ENCODE data around the gene SYNGR1.
"Not testable (repeated sequence)": the region's sequence is repeated elsewhere in the genome, so short reads cannot be mapped to it uniquely, and the experiment has no call there.

The SYNGR1 gene

GRCh38 chr22:39409516-39410029, 59.8 kb downstream of the SYNGR1 start:
- Histone ChIP-seq H3K36me3 (ENCODE audit: insufficient read depth, low read length) (no peaks in the 10 kb centered on the region), H3K9me3 (ENCODE audit: control insufficient read depth, insufficient read depth, low read length) (no peaks in the 10 kb centered on the region), H3K9ac (ENCODE audit: low read depth, low read length) (no peak overlapping the region), H3K4me1 (ENCODE audit: insufficient read depth, low read length) (no peaks in the 10 kb centered on the region)

DNA sequence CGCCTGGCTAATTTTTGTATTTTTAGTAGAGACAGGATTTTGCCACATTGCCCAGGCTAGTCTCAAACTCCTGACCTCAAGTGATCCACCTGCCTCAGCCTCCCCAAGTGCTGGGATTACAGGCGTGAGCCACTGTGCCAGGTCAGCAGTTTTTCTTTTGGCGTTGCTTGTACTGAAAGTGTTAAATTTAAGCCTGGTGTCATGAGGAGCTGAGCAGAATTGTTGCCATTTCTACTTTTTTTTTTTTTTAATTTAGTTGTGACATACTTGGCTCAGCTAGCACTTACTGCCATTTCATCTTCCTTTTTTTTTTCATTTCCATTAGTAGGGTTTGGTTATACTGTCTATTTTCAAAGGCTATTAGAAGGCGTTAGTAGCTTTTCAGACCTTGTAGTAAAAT, 60.5 kb downstream of the SYNGR1 start:
- H3K4me1 ChIP-seq (ENCODE audit: insufficient read depth, low read length) = no peaks in the 10 kb centered on the region
- H3K9me3 ChIP-seq (ENCODE audit: control insufficient read depth, insufficient read depth, low read length) = no peaks in the 10 kb centered on the region
- no peaks in the 10 kb centered on the region for H3K36me3 ChIP-seq (ENCODE audit: insufficient read depth, low read length)
- no peak overlapping the region for H3K9ac ChIP-seq (ENCODE audit: low read depth, low read length)

GRCh38 chr22:39411828-39412365, 62.1 kb downstream of the SYNGR1 start:
- H3K9ac ChIP-seq (ENCODE audit: low read depth, low read length); H3K9me3 ChIP-seq (ENCODE audit: control insufficient read depth, insufficient read depth, low read length); H3K4me1 ChIP-seq (ENCODE audit: insufficient read depth, low read length); H3K36me3 ChIP-seq (ENCODE audit: insufficient read depth, low read length): not testable (repeated sequence)

DNA sequence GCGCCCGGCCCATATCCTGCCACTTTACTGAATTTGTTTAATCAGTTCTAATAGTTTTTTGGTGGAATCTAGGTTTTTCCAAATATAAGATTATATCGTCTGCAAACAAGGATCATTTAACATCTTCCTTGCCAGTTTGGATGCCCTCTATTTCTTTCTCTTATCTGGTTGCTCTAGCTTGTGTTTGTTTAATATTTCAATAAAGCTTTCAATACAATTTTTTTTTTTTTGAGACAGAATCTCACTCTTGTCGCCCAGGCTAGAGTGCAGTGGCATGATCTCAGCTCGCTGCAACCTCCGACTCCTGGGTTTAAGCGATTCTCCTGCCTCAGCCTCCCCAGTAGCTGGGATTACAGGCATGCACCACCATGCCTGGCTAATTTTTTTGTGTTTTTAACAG, 63.4 kb downstream of the SYNGR1 start:
- H3K9me3 ChIP-seq (ENCODE audit: control insufficient read depth, insufficient read depth, low read length); H3K9ac ChIP-seq (ENCODE audit: low read depth, low read length); H3K4me1 ChIP-seq (ENCODE audit: insufficient read depth, low read length); H3K36me3 ChIP-seq (ENCODE audit: insufficient read depth, low read length): not testable (repeated sequence)

GRCh38 chr22:39414377-39414776, 64.6 kb downstream of the SYNGR1 start:
- no peaks in the 10 kb centered on the region for H3K9me3 ChIP-seq (ENCODE audit: control insufficient read depth, insufficient read depth, low read length)
- no peak overlapping the region for H3K9ac ChIP-seq (ENCODE audit: low read depth, low read length)
- H3K4me1 ChIP-seq (ENCODE audit: insufficient read depth, low read length) = no peaks in the 10 kb centered on the region
- peaks cover 9% of the 10 kb centered on the region for H3K36me3 ChIP-seq (ENCODE audit: insufficient read depth, low read length)

DNA sequence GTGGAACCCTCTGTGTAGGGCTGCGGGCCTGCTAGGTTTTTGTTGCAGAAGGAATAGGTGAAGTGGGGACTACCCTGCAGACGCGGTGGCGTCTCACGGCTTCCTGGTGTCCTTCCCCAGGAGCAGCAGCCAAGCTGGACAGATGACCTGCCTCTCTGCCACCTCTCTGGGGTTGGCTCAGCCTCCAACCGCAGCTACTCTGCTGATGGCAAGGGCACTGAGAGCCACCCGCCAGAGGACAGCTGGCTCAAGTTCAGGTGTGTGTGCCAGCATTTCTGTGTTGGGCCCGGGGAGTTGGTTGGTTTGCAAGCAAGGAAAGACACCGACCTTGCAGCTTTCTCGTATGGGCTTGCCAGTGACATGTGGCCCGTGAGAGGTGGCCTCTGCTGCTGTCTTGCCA, 65.1 kb downstream of the SYNGR1 start:
- H3K9ac ChIP-seq (ENCODE audit: low read depth, low read length) = no peak overlapping the region

GRCh38 chr22:39415506-39415905, 65.7 kb downstream of the SYNGR1 start:
- Histone ChIP-seq H3K36me3 (ENCODE audit: insufficient read depth, low read length) (peaks cover 9% of the 10 kb centered on the region), H3K4me1 (ENCODE audit: insufficient read depth, low read length) (no peaks in the 10 kb centered on the region), H3K9me3 (ENCODE audit: control insufficient read depth, insufficient read depth, low read length) (no peaks in the 10 kb centered on the region), H3K9ac (ENCODE audit: low read depth, low read length) (no peak overlapping the region)

More for the DNA sequence above, 65.1 kb downstream of the SYNGR1 start:
- Histone ChIP-seq H3K4me1 (ENCODE audit: insufficient read depth, low read length) (no peaks in the 10 kb centered on the region), H3K9me3 (ENCODE audit: control insufficient read depth, insufficient read depth, low read length) (no peaks in the 10 kb centered on the region), H3K36me3 (ENCODE audit: insufficient read depth, low read length) (peaks cover 9% of the 10 kb centered on the region)

GRCh38 chr22:39416319-39416718, 66.5 kb downstream of the SYNGR1 start:
- no peaks in the 10 kb centered on the region for H3K4me1 ChIP-seq (ENCODE audit: insufficient read depth, low read length)
- H3K36me3 ChIP-seq (ENCODE audit: insufficient read depth, low read length) = peaks cover 11% of the 10 kb centered on the region
- no peak overlapping the region for H3K9ac ChIP-seq (ENCODE audit: low read depth, low read length)
- H3K9me3 ChIP-seq (ENCODE audit: control insufficient read depth, insufficient read depth, low read length) = no peaks in the 10 kb centered on the region

GRCh38 chr22:39417641-39418040, 67.8 kb downstream of the SYNGR1 start:
- H3K36me3 ChIP-seq (ENCODE audit: insufficient read depth, low read length) = peaks cover 14% of the 10 kb centered on the region
- H3K9me3 ChIP-seq (ENCODE audit: control insufficient read depth, insufficient read depth, low read length) = no peaks in the 10 kb centered on the region

GRCh38 chr22:39418696-39419095, 68.9 kb downstream of the SYNGR1 start:
- Histone ChIP-seq H3K9ac (ENCODE audit: low read depth, low read length) (no peak overlapping the region), H3K9me3 (ENCODE audit: control insufficient read depth, insufficient read depth, low read length) (no peaks in the 10 kb centered on the region), H3K36me3 (ENCODE audit: insufficient read depth, low read length) (peaks cover 14% of the 10 kb centered on the region), H3K4me1 (ENCODE audit: insufficient read depth, low read length) (no peaks in the 10 kb centered on the region)

More at GRCh38 chr22:39417641-39418040, 67.8 kb downstream of the SYNGR1 start:
- H3K9ac ChIP-seq (ENCODE audit: low read depth, low read length) = no peak overlapping the region
- H3K4me1 ChIP-seq (ENCODE audit: insufficient read depth, low read length) = no peaks in the 10 kb centered on the region

- peaks cover 14% of the 10 kb centered on the region for H3K36me3 ChIP-seq (ENCODE audit: insufficient read depth, low read length)
Measured at GRCh38 chr22:39419096-39419495, 69.3 kb downstream of the SYNGR1 start.

GRCh38 chr22:39419911-39420310, 70.1 kb downstream of the SYNGR1 start:
- H3K4me1 ChIP-seq (ENCODE audit: insufficient read depth, low read length) = no peaks in the 10 kb centered on the region
- peaks cover 14% of the 10 kb centered on the region for H3K36me3 ChIP-seq (ENCODE audit: insufficient read depth, low read length)
- H3K9me3 ChIP-seq (ENCODE audit: control insufficient read depth, insufficient read depth, low read length) = no peaks in the 10 kb centered on the region
- H3K9ac ChIP-seq (ENCODE audit: low read depth, low read length) = no peak overlapping the region

More at GRCh38 chr22:39419096-39419495, 69.3 kb downstream of the SYNGR1 start:
- H3K4me1 ChIP-seq (ENCODE audit: insufficient read depth, low read length) = no peaks in the 10 kb centered on the region
- H3K9me3 ChIP-seq (ENCODE audit: control insufficient read depth, insufficient read depth, low read length) = no peaks in the 10 kb centered on the region
- no peak overlapping the region for H3K9ac ChIP-seq (ENCODE audit: low read depth, low read length)

DNA sequence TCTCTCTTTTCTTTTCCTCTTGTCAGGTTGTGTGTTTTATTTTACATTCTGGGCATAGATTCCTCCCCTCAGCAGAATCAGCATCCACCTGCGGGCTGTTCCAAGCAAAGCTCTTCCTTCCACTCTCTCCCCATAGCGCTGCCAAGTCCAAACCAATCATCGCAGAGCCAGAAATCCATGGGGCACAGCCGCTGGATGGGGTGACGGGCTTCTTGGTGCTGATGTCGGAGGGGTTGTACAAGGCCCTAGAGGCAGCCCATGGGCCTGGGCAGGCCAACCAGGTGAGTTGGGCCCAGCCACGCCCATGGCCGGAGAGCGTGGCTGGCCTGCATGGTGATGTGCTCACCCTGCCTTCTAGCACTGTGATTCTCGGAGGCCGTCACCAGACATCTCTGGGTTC, 71.9 kb downstream of the SYNGR1 start:
- Histone ChIP-seq H3K36me3 (ENCODE audit: insufficient read depth, low read length) (peaks cover 14% of the 10 kb centered on the region), H3K4me1 (ENCODE audit: insufficient read depth, low read length) (no peaks in the 10 kb centered on the region), H3K9me3 (ENCODE audit: control insufficient read depth, insufficient read depth, low read length) (no peaks in the 10 kb centered on the region), H3K9ac (ENCODE audit: low read depth, low read length) (no peak overlapping the region)

- no peaks in the 10 kb centered on the region for H3K9me3 ChIP-seq (ENCODE audit: control insufficient read depth, insufficient read depth, low read length)
- H3K4me1 ChIP-seq (ENCODE audit: insufficient read depth, low read length) = no peaks in the 10 kb centered on the region
- peaks cover 11% of the 10 kb centered on the region for H3K36me3 ChIP-seq (ENCODE audit: insufficient read depth, low read length)
- H3K9ac ChIP-seq (ENCODE audit: low read depth, low read length) = no peak overlapping the region
Measured at GRCh38 chr22:39422101-39422500, 72.3 kb downstream of the SYNGR1 start.

DNA sequence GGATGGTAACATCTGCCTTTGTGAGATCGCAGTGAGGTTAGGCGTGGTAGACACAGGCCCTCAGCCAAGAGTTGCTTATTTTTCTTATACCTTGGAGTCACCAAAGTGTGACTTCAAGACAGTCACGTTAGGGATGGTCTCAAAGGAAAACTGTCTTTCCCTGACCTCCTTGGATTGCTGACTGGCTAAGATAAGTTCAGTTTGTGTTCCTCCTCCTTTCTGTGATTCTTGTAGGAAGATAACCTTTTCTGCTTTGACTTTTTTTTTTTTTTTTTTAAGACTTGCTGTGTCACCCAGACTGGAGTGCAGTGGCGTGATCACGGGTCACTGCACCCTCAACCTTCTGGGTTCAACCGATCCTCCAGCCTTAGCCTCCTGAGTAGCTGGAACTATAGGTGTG, 72.9 kb downstream of the SYNGR1 start:
- no peaks in the 10 kb centered on the region for H3K9me3 ChIP-seq (ENCODE audit: control insufficient read depth, insufficient read depth, low read length)
- peaks cover 17% of the 10 kb centered on the region for H3K36me3 ChIP-seq (ENCODE audit: insufficient read depth, low read length)
- no peaks in the 10 kb centered on the region for H3K4me1 ChIP-seq (ENCODE audit: insufficient read depth, low read length)
- H3K9ac ChIP-seq (ENCODE audit: low read depth, low read length) = no peak overlapping the region

- Histone ChIP-seq H3K4me1 (ENCODE audit: insufficient read depth, low read length) (peaks cover 6% of the 10 kb centered on the region), H3K9me3 (ENCODE audit: control insufficient read depth, insufficient read depth, low read length) (no peaks in the 10 kb centered on the region), H3K9ac (ENCODE audit: low read depth, low read length) (no peak overlapping the region), H3K36me3 (ENCODE audit: insufficient read depth, low read length) (peaks cover 10% of the 10 kb centered on the region)
Measured at GRCh38 chr22:39423976-39424375, 74.2 kb downstream of the SYNGR1 start.
